ENCODE measurements around the gene GRM4. TPM values are rescaled to one million over a fixed set of nuclear protein-coding genes. Genes with fewer than 3 reads are reported as not detected.
"Not testable (repeated sequence)": the region's sequence is repeated elsewhere in the genome, so short reads cannot be mapped to it uniquely, and the experiment has no call there.

GRM4 gene
- total RNA-seq, 2 experiments from 2014 or later, result 0.12 to 0.18 TPM

DNA sequence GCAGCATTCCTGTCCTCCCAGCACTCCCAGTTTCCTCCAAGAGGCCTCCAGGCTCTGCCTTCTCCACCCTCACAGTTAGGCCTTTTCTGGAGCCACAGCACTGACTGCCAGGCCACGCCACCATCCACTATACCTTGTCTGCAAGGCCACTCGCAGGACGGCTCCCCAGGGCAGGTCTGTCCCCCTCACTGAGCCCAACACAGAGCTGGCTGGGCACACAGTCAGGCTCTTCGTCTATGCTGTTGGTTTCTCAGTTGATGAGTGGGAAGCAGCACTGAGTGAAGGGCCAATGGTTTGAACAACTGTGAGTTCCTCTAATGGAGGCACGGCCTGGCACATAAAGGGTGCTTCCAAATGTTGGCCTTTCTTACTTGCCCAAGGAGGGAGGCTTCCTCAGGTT, 95.2 kb downstream of the GRM4 start:
- no peak for DNase-seq
- no peaks in the 10 kb centered on the region for H3K27me3 Mint-ChIP-seq
- H3K27ac Mint-ChIP-seq, result no peak overlapping the region
- no peak overlapping the region for H3K4me3 Mint-ChIP-seq
- no peaks in the 10 kb centered on the region for H3K36me3 Mint-ChIP-seq
- H3K4me1 Mint-ChIP-seq, result no peaks in the 10 kb centered on the region
- H3K9me3 Mint-ChIP-seq, result no peaks in the 10 kb centered on the region

DNA sequence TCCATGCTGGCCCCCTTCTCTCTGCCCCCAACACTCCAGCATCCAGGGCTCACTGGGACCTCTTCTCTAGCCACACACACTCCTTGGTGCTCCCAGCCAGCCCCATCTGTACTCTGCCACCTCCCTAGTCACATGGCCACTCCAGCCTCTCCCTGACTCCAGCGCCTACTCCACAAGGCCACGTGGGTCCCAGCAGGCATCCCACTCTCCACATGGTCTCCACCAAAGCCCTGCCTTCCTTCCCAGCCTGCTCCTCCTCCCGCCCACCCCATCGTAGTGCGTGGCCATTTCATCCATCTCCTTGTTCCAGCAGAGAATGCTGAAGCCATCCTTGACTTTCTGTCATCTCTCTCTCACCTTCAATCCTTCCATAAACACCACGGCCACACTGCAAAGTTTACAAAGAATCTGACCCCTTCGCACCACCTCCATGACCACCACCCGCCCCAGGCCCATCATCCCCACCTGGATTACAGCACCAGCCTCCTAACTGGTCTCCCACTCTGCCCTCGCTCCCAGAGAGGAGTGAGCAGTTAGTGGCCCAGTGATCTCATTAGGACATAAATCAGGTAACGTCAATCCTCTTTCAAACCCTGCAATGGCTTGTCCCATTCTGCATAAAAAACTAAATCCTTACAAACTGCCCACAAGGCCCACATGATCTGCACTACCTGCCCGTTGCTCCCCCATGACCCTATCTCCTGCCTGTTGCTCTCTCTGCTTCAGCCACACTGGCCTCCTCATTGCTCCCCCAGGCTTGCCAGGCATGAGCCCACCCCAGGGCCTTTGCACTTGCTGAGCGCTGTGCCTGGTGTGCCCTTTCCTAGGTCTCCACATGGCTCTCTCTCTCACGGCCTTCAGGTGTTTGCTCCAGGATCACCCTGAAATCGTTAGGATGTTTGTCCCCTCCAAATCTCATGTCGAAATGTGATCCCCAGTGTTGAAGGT, 96.2 kb downstream of the GRM4 start:
- H3K4me1 Mint-ChIP-seq, result peaks cover 5% of the 10 kb centered on the region
- H3K27me3 Mint-ChIP-seq, result no peaks in the 10 kb centered on the region
- H3K9me3 Mint-ChIP-seq, result no peaks in the 10 kb centered on the region
- no peak overlapping the region for H3K27ac Mint-ChIP-seq
- no peak for DNase-seq
- H3K36me3 Mint-ChIP-seq, result no peaks in the 10 kb centered on the region
- H3K4me3 Mint-ChIP-seq, result no peak overlapping the region

DNA sequence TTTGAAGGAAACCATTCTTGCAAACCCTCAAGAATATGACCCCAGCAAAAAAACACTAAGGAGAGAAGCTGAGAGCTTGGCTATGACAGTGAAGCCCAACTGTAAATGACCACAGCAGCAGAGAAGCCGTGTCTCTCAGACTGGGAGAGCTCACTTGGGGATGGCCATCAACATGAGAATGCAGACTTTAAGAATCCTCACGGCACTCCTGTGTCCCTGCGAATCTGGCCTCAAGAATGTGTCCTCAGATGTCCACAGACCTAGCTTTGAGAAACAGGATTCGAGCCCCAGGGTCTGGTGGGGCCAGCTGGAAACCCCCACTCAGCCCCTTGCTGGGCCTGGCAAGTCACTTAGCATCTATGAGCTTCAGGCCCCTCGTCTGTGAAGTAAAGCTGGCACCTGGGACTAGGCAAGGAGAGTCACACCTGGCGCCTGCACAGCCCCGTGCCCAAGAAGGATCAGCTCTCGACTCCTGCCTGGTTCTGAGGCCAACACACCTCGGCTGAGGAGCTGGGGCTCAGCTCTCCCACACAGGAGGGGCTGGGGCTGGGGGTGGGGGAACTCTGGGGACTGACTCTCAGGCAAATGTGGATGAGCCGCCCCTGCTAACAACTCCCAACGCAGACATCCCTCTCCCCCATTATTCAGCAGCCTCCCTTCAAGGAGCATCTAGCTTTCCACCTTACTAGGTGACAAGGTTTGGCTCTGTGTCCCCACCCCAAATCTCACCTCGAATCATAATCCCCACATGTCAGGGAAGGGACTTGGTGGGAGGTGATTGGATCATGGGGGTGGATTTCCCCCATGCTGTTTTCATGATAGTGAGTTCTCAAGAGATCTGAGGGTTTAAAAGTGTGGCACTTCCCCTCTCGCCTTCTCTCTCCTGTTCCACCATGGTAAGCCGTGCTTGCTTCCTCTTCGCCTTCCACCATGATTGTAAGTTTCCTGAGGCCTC, 97.7 kb downstream of the GRM4 start:
- H3K9me3 Mint-ChIP-seq, result no peaks in the 10 kb centered on the region
- DNase-seq, result no peak
- H3K27ac Mint-ChIP-seq, result no peak overlapping the region
- H3K27me3 Mint-ChIP-seq, result no peaks in the 10 kb centered on the region
- H3K4me3 Mint-ChIP-seq, result no peak overlapping the region
- peaks cover 10% of the 10 kb centered on the region for H3K4me1 Mint-ChIP-seq
- H3K36me3 Mint-ChIP-seq, result no peaks in the 10 kb centered on the region

GRCh38 chr6:34046617-34047016, 99.3 kb downstream of the GRM4 start:
- H3K4me1 Mint-ChIP-seq, result peaks cover 10% of the 10 kb centered on the region
- no peaks in the 10 kb centered on the region for H3K36me3 Mint-ChIP-seq
- H3K27ac Mint-ChIP-seq, result no peak overlapping the region
- H3K27me3 Mint-ChIP-seq, result no peaks in the 10 kb centered on the region
- H3K9me3 Mint-ChIP-seq, result no peaks in the 10 kb centered on the region
- no peak overlapping the region for H3K4me3 Mint-ChIP-seq
- DNase-seq, result no peak

- Mint-ChIP-seq H3K4me1 (peaks cover 10% of the 10 kb centered on the region), H3K27ac (no peak overlapping the region), H3K36me3 (no peaks in the 10 kb centered on the region), H3K9me3 (no peaks in the 10 kb centered on the region), H3K27me3 (no peaks in the 10 kb centered on the region), H3K4me3 (no peak overlapping the region)
- DNase-seq, result no peak
These were observed 100.1 kb downstream of the GRM4 start for GRCh38 chr6:34045771-34046170.

- H3K36me3 Mint-ChIP-seq, result no peaks in the 10 kb centered on the region
- DNase-seq, result no peak
- H3K27ac Mint-ChIP-seq, result no peak overlapping the region
These were observed 100.8 kb downstream of the GRM4 start for GRCh38 chr6:34044945-34045595.

DNA sequence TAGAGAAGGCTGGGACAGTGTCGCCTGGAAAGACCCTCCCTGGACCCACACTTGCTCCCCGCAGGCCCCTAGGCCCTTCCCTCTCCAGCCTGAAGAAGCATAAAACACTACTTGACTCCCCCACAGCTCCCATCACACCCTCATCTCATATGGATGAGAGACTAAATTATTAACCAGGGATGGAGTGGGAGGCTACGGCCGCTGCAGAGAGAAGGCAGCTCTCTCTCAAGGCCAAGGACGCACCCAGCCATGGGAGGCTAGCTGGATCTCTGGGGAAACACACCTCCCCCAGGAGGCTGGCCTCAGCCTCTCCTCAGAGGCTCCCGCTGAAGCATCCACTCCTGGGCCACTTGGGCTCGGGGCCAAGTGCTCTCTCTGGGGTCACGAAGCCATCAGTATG, 102.5 kb downstream of the GRM4 start:
- H3K36me3 Mint-ChIP-seq, result no peaks in the 10 kb centered on the region

More at GRCh38 chr6:34044945-34045595, 100.8 kb downstream of the GRM4 start:
- H3K9me3 Mint-ChIP-seq, result no peaks in the 10 kb centered on the region
- H3K27me3 Mint-ChIP-seq, result no peaks in the 10 kb centered on the region
- peaks cover 10% of the 10 kb centered on the region for H3K4me1 Mint-ChIP-seq
- no peak overlapping the region for H3K4me3 Mint-ChIP-seq

DNA sequence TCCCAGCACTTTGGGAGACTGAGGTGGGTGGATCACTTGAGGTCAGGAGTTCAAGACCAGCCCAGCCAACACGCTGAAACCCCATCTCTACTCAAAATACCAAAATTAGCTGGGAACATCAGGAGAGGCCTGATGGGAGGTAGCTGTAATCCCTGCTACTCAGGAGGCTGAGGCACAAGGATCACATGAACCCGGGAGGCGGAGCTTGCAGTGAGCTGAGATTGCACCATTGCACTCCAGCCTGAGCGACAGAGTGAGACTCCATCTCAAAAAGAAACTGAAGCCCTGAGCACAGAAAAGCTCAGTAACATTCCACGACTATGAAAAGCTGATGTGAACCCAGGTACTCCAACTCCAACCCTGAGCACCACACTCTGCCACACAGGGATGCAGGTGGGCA, 103.9 kb downstream of the GRM4 start:
- not testable (repeated sequence) for H3K27ac Mint-ChIP-seq, H3K36me3 Mint-ChIP-seq, H3K27me3 Mint-ChIP-seq, H3K4me3 Mint-ChIP-seq, H3K4me1 Mint-ChIP-seq, DNase-seq, H3K9me3 Mint-ChIP-seq

More for the DNA sequence above, 102.5 kb downstream of the GRM4 start:
- Mint-ChIP-seq H3K4me1 (peaks cover 10% of the 10 kb centered on the region), H3K4me3 (no peak overlapping the region), H3K27ac (no peak overlapping the region), H3K9me3 (no peaks in the 10 kb centered on the region), H3K27me3 (no peaks in the 10 kb centered on the region)
- no peak for DNase-seq

DNA sequence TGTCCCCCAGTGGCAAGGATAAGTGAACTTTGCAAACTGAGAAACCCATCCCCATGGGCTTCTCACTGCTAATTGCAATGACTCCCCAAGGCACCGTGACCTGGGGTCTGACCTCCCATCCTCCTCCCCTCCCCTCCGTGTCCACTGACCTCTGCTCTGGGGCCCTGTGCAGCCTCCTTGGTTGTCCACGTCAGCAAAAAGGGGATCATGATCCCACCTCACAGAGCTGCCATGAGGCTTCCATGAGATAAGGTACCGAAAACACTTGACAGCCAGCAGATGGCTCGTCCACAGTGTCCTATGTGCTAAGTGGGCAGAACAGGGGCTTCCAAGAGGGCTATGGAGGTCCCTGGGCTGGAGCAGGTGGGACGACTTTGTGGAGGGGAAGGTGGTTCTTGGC, 104.5 kb downstream of the GRM4 start:
- H3K9me3 Mint-ChIP-seq, result no peaks in the 10 kb centered on the region
- H3K4me1 Mint-ChIP-seq, result peaks cover 10% of the 10 kb centered on the region
- no peaks in the 10 kb centered on the region for H3K36me3 Mint-ChIP-seq
- no peak for DNase-seq
- H3K4me3 Mint-ChIP-seq, result no peak overlapping the region
- H3K27ac Mint-ChIP-seq, result no peak overlapping the region
- no peaks in the 10 kb centered on the region for H3K27me3 Mint-ChIP-seq

DNA sequence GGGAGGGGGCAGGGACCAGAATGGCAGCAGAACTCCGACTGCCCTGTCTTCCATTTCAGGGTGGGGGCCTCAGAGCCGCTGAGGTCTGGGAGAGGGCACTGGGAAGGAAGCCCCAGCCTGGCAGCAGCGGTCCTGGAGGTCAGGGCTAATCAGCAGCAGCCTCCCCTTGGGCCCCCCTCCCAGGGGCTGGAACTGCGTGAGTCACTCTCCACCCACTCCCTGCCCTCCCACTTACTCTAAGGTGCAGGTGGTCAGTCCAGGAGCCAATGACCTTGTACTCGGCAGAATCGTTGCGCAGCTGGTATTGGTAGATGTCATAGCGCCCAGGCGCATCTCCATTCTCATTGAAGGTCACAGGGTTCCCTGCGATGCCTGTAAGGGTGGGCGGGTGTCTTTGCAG, 105.9 kb downstream of the GRM4 start:
- no peaks in the 10 kb centered on the region for H3K27me3 Mint-ChIP-seq
- no peaks in the 10 kb centered on the region for H3K36me3 Mint-ChIP-seq
- no peak overlapping the region for H3K4me3 Mint-ChIP-seq
- H3K27ac Mint-ChIP-seq, result no peak overlapping the region
- no peak for DNase-seq
- H3K9me3 Mint-ChIP-seq, result no peaks in the 10 kb centered on the region
- H3K4me1 Mint-ChIP-seq, result peaks cover 8% of the 10 kb centered on the region

DNA sequence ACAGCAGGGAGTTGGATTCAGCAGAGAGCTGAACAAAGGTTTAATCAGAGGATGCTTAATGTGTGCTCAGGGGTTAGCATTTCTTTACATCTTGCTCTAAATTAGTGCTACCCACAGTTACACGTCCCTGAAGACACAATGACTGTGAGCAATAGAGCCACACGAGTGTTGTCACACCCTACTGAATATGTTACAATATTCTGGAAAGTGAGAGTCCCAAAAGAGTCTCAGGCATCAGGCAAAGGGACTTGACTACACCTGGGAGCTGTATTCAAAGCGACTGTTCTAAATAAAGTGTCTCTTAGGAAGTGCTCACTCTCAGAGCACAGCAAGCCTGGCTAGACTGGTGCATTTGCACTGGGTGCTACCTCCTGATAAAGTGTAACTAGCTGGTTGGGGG, 108.7 kb downstream of the GRM4 start:
- H3K27ac Mint-ChIP-seq, result no peak overlapping the region

DNA sequence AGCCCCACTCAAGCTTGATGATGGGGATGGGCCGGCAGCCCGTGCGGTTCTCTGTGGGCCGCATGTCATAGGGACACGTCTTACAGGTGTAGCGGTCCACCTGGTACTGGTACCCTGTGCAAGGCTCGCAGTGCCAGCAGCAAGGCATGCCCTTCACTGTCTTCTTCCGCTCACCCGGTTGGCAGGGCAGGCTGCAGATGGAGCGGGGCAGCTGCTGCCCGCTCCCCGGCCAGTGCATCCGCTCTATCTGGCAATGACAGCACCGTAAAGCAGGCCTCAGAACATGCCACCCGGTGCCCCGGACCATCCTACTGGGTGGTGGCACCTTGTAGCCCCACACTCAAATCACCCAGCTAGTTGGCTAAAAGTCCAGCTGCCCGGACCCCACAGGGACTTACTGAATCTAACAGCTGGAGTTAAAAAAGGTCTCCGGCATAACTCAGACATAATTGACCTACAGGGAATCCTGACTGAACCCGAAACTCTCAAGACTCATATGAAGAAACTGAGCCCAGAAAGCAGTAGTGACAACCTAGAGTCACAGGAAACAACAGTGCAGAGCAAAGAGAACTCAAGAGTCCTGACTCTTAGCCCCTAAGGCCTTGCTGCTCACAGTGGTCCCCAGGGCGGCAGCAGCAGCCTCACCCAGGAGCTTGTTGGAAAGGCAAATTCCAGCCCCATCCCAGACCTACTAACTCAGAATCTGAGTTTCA, 109.4 kb downstream of the GRM4 start:
- no peak overlapping the region for H3K4me3 Mint-ChIP-seq
- H3K36me3 Mint-ChIP-seq, result no peaks in the 10 kb centered on the region
- H3K27me3 Mint-ChIP-seq, result no peaks in the 10 kb centered on the region
- H3K27ac Mint-ChIP-seq, result no peak overlapping the region
- no peak for DNase-seq
- no peaks in the 10 kb centered on the region for H3K9me3 Mint-ChIP-seq
- H3K4me1 Mint-ChIP-seq, result no peaks in the 10 kb centered on the region

More for the DNA sequence above, 108.7 kb downstream of the GRM4 start:
- Mint-ChIP-seq H3K9me3 (no peaks in the 10 kb centered on the region), H3K4me1 (no peaks in the 10 kb centered on the region), H3K27me3 (no peaks in the 10 kb centered on the region), H3K4me3 (no peak overlapping the region), H3K36me3 (no peaks in the 10 kb centered on the region)
- DNase-seq, result no peak

DNA sequence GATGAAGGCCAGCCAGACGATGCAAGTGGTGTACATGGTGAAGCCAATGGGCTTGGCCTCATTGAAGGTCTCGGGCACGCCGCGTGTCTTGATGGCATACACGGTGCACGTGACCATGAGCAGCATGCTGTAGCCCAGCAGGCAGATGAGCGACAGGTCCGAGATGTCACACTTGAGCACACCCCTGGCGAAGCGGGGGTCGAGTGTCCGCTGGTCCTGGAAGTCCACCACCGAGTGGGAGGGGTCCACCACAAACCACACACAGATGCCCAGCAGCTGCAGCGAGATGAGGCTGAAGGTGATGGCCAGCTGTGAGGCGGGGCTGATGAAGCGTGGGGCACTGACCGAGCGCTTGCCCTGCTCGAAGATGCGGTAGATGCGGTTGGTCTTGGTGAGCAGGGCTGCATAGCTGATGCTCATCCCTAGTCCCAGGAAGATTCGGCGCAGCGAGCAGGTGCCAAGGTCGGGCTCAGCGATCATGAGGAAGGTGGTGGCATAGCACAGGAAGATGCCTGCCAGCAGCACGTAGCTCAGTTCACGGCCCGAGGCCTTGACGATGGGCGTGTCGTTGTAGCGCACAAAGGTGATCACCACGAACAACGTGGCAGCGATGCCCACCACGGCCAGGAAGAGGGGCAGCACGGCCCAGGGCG, 110.1 kb downstream of the GRM4 start:
- Mint-ChIP-seq H3K27ac (no peak overlapping the region), H3K4me3 (no peak overlapping the region), H3K4me1 (no peaks in the 10 kb centered on the region), H3K36me3 (no peaks in the 10 kb centered on the region), H3K9me3 (no peaks in the 10 kb centered on the region), H3K27me3 (no peaks in the 10 kb centered on the region)
- DNase-seq, result no peak

DNA sequence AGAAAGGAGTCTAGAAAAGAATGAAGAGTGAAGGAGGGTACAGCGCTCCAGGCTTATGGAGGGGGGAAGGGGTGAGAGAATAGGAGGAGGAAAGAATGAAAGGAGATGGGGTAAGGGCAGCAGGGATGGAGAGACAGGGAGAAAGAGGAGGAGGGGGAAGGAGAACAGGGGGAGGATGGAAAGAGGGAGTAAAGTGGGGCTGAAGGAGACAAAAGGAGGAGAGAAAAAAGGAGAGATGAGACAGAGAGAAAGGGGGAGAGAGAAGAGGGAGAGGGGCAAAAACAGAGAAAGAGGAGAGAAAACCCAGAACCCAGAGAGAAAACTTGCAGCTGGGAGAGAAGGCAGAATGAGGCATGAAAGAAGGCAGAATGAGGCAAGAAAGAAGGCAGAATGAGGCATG, 110.7 kb downstream of the GRM4 start:
- Mint-ChIP-seq H3K4me3 (no peak overlapping the region), H3K27me3 (no peaks in the 10 kb centered on the region), H3K27ac (no peak overlapping the region), H3K4me1 (no peaks in the 10 kb centered on the region), H3K36me3 (no peaks in the 10 kb centered on the region), H3K9me3 (no peaks in the 10 kb centered on the region)
- no peak for DNase-seq
